Fibroblast of mammary gland (primary cell): ENCODE results near the gene RAB18.
A peak's percentile ranks its signal among the peaks of the same experiment; 100 is the strongest.

ENCODE experiments used
- DNase-seq: peaks from one replicate; pipeline ENCODE4 v3.0.0-alpha.2; 2010; ENCODE audit warnings: low read depth
- H3K4me3 ChIP-seq: 2 replicates; pipeline ENCODE4 v1.5.1; 2011; ENCODE audit warnings: low read depth, mild to moderate bottlenecking, low read length, moderate library complexity; ENCODE audit not compliant: control insufficient read depth
- TF ChIP-seq, protein P1 (sequence below): conservative IDR thresholded peaks from 2 replicates; pipeline ENCODE4 v1.5.1; 2011; ENCODE audit warnings: low read depth, low read length, inconsistent platforms; ENCODE audit not compliant: control insufficient read depth, insufficient read depth

The RAB18 gene

DNA sequence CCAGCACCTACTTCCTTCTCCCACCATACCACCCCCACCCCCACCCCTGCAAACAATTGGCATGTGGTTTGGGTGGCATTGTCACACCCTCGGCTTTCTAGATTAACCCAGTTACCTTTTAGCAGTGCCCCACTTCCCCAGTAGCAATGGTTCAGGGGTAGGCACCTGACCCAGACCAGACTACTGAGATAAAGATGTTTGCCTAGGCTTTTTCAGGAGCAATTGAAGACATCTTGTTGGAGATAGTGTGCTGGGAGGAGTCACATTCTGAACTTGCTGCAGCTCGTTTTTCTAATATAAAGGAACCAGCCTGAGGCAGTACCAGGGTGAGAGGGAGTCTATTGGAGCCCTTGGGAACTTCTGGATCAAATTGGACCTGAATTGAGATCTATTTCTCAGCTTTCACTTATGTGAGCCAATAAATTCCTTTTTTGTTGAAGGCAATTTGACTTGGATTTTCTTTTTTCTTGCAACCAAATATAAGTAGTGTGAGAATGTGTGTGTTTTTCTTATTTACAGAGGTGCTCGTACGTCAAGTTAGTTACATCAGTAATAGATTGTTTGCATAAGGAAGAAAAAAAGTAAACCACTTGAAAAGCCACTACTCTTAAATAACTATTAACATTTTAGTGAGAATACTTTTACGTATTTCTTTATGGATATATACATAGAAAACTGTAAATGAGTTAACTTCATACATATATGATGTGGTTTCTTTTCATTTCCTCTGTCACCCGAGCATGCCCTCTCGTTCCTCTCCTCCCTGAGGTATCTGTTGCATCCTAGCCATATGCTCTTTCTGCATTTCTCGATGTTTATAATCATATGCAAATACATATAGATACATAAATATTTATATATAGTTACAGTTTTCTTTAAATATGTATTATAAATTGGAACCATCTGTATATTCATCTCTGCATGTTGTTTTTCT is 38.0 kb downstream of the RAB18 start:
- H3K4me3 ChIP-seq: no peak overlapping the region
- TF ChIP-seq, protein P1, sequence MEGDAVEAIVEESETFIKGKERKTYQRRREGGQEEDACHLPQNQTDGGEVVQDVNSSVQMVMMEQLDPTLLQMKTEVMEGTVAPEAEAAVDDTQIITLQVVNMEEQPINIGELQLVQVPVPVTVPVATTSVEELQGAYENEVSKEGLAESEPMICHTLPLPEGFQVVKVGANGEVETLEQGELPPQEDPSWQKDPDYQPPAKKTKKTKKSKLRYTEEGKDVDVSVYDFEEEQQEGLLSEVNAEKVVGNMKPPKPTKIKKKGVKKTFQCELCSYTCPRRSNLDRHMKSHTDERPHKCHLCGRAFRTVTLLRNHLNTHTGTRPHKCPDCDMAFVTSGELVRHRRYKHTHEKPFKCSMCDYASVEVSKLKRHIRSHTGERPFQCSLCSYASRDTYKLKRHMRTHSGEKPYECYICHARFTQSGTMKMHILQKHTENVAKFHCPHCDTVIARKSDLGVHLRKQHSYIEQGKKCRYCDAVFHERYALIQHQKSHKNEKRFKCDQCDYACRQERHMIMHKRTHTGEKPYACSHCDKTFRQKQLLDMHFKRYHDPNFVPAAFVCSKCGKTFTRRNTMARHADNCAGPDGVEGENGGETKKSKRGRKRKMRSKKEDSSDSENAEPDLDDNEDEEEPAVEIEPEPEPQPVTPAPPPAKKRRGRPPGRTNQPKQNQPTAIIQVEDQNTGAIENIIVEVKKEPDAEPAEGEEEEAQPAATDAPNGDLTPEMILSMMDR: no peak
- DNase-seq: no peak

GRCh38 chr10:27542812-27543211 is 38.7 kb downstream of the RAB18 start:
- DNase-seq: peak; percentile 64
- H3K4me3 ChIP-seq: no peak overlapping the region
- TF ChIP-seq, protein P1: no peak

GRCh38 chr10:27547047-27547446 is 42.9 kb downstream of the RAB18 start:
- TF ChIP-seq, protein P1: no peak
- DNase-seq: no peak
- H3K4me3 ChIP-seq: no peak overlapping the region

DNA sequence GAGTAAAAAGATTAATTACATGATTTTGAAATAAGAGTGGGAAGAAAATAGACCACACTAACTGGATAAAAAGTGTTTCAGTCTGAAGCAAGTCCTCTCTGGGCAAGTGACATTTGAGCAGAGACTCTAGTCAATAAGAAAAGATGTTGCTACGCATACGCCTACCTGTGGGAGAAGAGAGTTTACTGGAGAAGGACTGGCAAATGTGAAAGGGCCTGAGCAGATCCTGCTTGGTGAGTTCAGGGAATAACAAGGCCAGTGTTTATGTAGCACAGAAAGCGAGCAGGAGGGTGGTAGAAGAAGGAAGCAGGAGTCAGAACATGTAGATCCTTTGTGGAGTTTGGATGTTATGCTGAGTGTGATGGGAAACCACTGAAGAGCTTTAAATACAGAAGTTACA is 43.4 kb downstream of the RAB18 start:
- no peak overlapping the region for H3K4me3 ChIP-seq
- no peak for DNase-seq
- TF ChIP-seq, protein P1: no peak

GRCh38 chr10:27550823-27551222 is 46.7 kb downstream of the RAB18 start:
- DNase-seq: no peak
- TF ChIP-seq, protein P1: no peak
- H3K4me3 ChIP-seq: no peak overlapping the region

- TF ChIP-seq, protein P1: peak; percentile 86
- DNase-seq: peak; percentile 76
- H3K4me3 ChIP-seq: no peak overlapping the region
Observed at GRCh38 chr10:27558612-27559020, 54.5 kb downstream of the RAB18 start.
